Spleen (tissue), 7 donors: ENCODE data around the gene PSPN.

Experiments
- POLR2A ChIP-seq, 3 donors: fragments of 450-650 bp; IDR thresholded peaks; one replicate each; pipeline ENCODE4 v1.5.1; 2017; ENCODE audit warnings: antibody characterized with exemption in 3 of 3, mild to moderate bottlenecking in 1 of 3
- TF ChIP-seq, protein P1 (sequence below), 11 experiments: fragments of 200-600 bp in 7 of 11; fragments of 450-650 bp in 4 of 11; sonication (generic) in 4 of 11; IDR thresholded peaks in 8 of 11; conservative IDR thresholded peaks in 3 of 11; 1 replicate in 7 of 11; 2 replicates in 4 of 11; pipeline versions ENCODE4 v1.4.0 to v1.8.0; 2016 to 2021; ENCODE audit warnings: antibody characterized with exemption in 11 of 11, inconsistent platforms in 4 of 11, mild to moderate bottlenecking in 1 of 11
- donor health status: DM: no; HTN: no; CAD: no; lungs with moderate emphysema.
- donor health status: DM: no; HTN: no; CAD: no.
- donor health status: DM: no; HTN: no; CAD: no.

DNA sequence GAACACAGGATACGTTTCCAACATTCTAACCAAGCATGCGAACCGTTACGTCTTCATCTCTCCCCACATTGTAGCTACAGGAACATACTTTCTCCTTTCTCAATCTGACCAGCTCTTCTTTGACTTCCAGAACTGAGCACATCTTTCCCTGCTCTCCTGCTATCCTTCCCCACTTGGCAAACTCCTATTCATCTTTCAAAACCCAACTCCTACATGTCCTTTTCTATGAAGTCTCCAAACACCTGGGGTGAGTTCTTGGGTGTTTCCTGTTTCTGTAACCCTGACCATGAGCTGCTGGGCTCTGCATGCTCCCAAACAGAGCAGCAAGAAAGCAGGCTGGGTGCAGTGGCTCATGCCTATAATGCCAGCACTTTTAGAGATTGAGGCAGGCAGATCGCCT is 48.9 kb downstream of the PSPN start:
- TF ChIP-seq, protein P1, sequence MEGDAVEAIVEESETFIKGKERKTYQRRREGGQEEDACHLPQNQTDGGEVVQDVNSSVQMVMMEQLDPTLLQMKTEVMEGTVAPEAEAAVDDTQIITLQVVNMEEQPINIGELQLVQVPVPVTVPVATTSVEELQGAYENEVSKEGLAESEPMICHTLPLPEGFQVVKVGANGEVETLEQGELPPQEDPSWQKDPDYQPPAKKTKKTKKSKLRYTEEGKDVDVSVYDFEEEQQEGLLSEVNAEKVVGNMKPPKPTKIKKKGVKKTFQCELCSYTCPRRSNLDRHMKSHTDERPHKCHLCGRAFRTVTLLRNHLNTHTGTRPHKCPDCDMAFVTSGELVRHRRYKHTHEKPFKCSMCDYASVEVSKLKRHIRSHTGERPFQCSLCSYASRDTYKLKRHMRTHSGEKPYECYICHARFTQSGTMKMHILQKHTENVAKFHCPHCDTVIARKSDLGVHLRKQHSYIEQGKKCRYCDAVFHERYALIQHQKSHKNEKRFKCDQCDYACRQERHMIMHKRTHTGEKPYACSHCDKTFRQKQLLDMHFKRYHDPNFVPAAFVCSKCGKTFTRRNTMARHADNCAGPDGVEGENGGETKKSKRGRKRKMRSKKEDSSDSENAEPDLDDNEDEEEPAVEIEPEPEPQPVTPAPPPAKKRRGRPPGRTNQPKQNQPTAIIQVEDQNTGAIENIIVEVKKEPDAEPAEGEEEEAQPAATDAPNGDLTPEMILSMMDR (IDR thresholded peaks at IDR 0.05 in 8 of 11, conservative IDR thresholded peaks at IDR 0.05 in 3 of 11), result no peak
- no peak for TF ChIP-seq POLR2A (IDR thresholded peaks at IDR 0.05)
